Keratinocyte (primary cell): ENCODE data around the gene MAP3K1.

Experiments
- CTCF ChIP-seq, 3 experiments: IDR thresholded peaks in 1 of 3; conservative IDR thresholded peaks in 1 of 3; optimal IDR thresholded peaks in 1 of 3; 2 replicates in 2 of 3; 3 replicates in 1 of 3; pipeline versions ENCODE3 to v1.5.1; 2011; ENCODE audit warnings: low read length in 3 of 3, mild to moderate bottlenecking in 3 of 3, moderate library complexity in 2 of 3, control low read depth in 1 of 3, inconsistent platforms in 1 of 3; ENCODE audit not compliant: insufficient read depth in 2 of 3; ENCODE audit errors: extremely low read depth in 1 of 3
- EZH2 ChIP-seq: IDR thresholded peaks from one replicate; pipeline ENCODE4 v1.6.1; 2012; ENCODE audit warnings: inconsistent platforms, mild to moderate bottlenecking, low read length, moderate library complexity

GRCh38 chr5:56849671-56850070 lies 34.3 kb downstream of the MAP3K1 start:
- no peak for TF ChIP-seq CTCF (optimal IDR thresholded peaks at IDR 0.05 in 1 of 3, IDR thresholded peaks at IDR 0.05 in 1 of 3, conservative IDR thresholded peaks at IDR 0.05 in 1 of 3; ENCODE audit: extremely low read depth in 1 of 3, insufficient read depth in 2 of 3, low read length in 3 of 3)
- TF ChIP-seq EZH2 = no peak
